DOHH2 (cell line): Measurements from ENCODE around the gene NR2F1-AS1.

Experiments used
- CTCF ChIP-seq: fragments of 200-600 bp; sonication (generic); IDR thresholded peaks from one replicate; pipeline ENCODE4 v1.5.1; 2014; ENCODE audit warnings: antibody characterized with exemption, mild to moderate bottlenecking, low read depth, low read length; ENCODE audit not compliant: poor library complexity, severe bottlenecking
- EZH2phosphoT487 ChIP-seq: fragments of 200-600 bp; sonication (generic); IDR thresholded peaks from 2 replicates; pipeline ENCODE4 v1.6.1; 2017; ENCODE audit warnings: borderline replicate concordance, mild to moderate bottlenecking, antibody characterized with exemption, low read length, moderate library complexity, mixed read lengths

- TF ChIP-seq EZH2phosphoT487, result no peak
- TF ChIP-seq CTCF, result no peak
Observed at GRCh38 chr5:93611273-93611975, 30.4 kb upstream of the NR2F1-AS1 start.
